Ishikawa (cell line): ENCODE results near the gene DLK2.

ENCODE experiments used
- CEBPB ChIP-seq: IDR thresholded peaks from 2 replicates; pipeline ENCODE4 v1.6.1; 2012
- CREB1 ChIP-seq: IDR thresholded peaks from 2 replicates; pipeline ENCODE4 v1.6.1; 2012; ENCODE audit warnings: low read depth
- EGR1 ChIP-seq: IDR thresholded peaks from 2 replicates; pipeline ENCODE4 v1.6.1; 2012
- EP300 ChIP-seq: IDR thresholded peaks from 2 replicates; pipeline ENCODE4 v1.6.1; 2012; ENCODE audit warnings: borderline replicate concordance
- FOXM1 ChIP-seq: IDR thresholded peaks from 2 replicates; pipeline ENCODE4 v1.6.1; 2012; ENCODE audit warnings: low read depth, borderline replicate concordance
- MAX ChIP-seq: IDR thresholded peaks from 2 replicates; pipeline ENCODE4 v1.6.1; 2012
- NFIC ChIP-seq: IDR thresholded peaks from 2 replicates; pipeline ENCODE4 v1.6.1; 2012
- RAD21 ChIP-seq: IDR thresholded peaks from 2 replicates; pipeline ENCODE4 v1.6.1; 2012; ENCODE audit warnings: low read depth
- REST ChIP-seq: IDR thresholded peaks from 2 replicates; pipeline ENCODE4 v1.6.1; 2012; ENCODE audit warnings: low read depth, mild to moderate bottlenecking
- TAF1 ChIP-seq: IDR thresholded peaks from 2 replicates; pipeline ENCODE4 v1.6.1; 2012; ENCODE audit warnings: low read depth, mild to moderate bottlenecking
- TCF12 ChIP-seq: IDR thresholded peaks from 2 replicates; pipeline ENCODE4 v1.6.1; 2012; ENCODE audit warnings: low read depth
- TEAD4 ChIP-seq: IDR thresholded peaks from 2 replicates; pipeline ENCODE4 v1.6.1; 2012
- USF1 ChIP-seq: IDR thresholded peaks from 2 replicates; pipeline ENCODE4 v1.6.1; 2012
- YY1 ChIP-seq: IDR thresholded peaks from 2 replicates; pipeline ENCODE4 v1.6.1; 2012; ENCODE audit warnings: low read depth
- ZBTB7A ChIP-seq: IDR thresholded peaks from 2 replicates; pipeline ENCODE4 v1.6.1; 2012; ENCODE audit warnings: low read depth

Gene DLK2

GRCh38 chr6:43455531-43456428 is at the start of gene DLK2:
DLK2 (minus strand) TSS chr6:43455548; CDS start chr6:43454825, 723 bp downstream.
- TF ChIP-seq CREB1 (no peak), ZBTB7A (no peak), NFIC (no peak), MAX (no peak)

GRCh38 chr6:43503443-43503842 is 48.1 kb upstream of the DLK2 start:
- TF ChIP-seq NFIC (no peak), CREB1 (no peak), MAX (no peak), EGR1 (no peak), RAD21 (no peak), REST (no peak), FOXM1 (no peak), YY1 (no peak), CEBPB (no peak)

- TF ChIP-seq EP300: no peak
- no peak for TF ChIP-seq TCF12
- TF ChIP-seq REST: no peak
- TF ChIP-seq CREB1: no peak
- no peak for TF ChIP-seq NFIC
- no peak for TF ChIP-seq EGR1
- no peak for TF ChIP-seq FOXM1
Measured at GRCh38 chr6:43502666-43503065, 47.3 kb upstream of the DLK2 start.

GRCh38 chr6:43500921-43501320 is 45.6 kb upstream of the DLK2 start:
- TF ChIP-seq MAX (no peak), REST (no peak)

- TF ChIP-seq FOXM1 (no peak), CEBPB (no peak), EP300 (no peak), TEAD4 (no peak), NFIC (no peak), TCF12 (no peak), TAF1 (no peak)
Measured at GRCh38 chr6:43499028-43499815, 43.9 kb upstream of the DLK2 start.

- TF ChIP-seq TCF12: no peak
- TF ChIP-seq RAD21: no peak
- TF ChIP-seq TAF1: no peak
- TF ChIP-seq FOXM1: no peak
- no peak for TF ChIP-seq REST
- no peak for TF ChIP-seq MAX
- TF ChIP-seq NFIC: no peak
- no peak for TF ChIP-seq EP300
- TF ChIP-seq CEBPB: no peak
- TF ChIP-seq USF1: no peak
- TF ChIP-seq TEAD4: no peak
- no peak for TF ChIP-seq CREB1
- TF ChIP-seq ZBTB7A: no peak
- TF ChIP-seq EGR1: no peak
- TF ChIP-seq YY1: no peak
Measured at GRCh38 chr6:43497689-43498088, 42.3 kb upstream of the DLK2 start.
